K562 (cell line): ENCODE results near the gene CMIP. TPM values are rescaled to one million over a fixed set of nuclear protein-coding genes. Genes with fewer than 3 reads are reported as not detected.

ENCODE experiments used
- ATF3 ChIP-seq, 2 experiments: fragments of 450-650 bp in 1 of 2; sonication (generic) in 1 of 2; formaldehyde crosslinking in 1 of 2; IDR thresholded peaks in 1 of 2; conservative IDR thresholded peaks in 1 of 2; 2 replicates each; pipeline versions ENCODE4 v1.6.1 to v1.8.1; 2016 to 2023; ENCODE audit warnings: mild to moderate bottlenecking in 2 of 2, moderate library complexity in 2 of 2, inconsistent platforms in 1 of 2, missing genetic modification reagents in 1 of 2
- CHD2 ChIP-seq: IDR thresholded peaks from 2 replicates; pipeline ENCODE4 v1.6.1; 2011; ENCODE audit warnings: low read depth, low read length
- GTF2A2 ChIP-seq: IDR thresholded peaks from 2 replicates; pipeline ENCODE4 v1.6.1; 2016; ENCODE audit warnings: mild to moderate bottlenecking, missing genetic modification characterization, missing compliant biosample characterization
- HCFC1 ChIP-seq: IDR thresholded peaks from 2 replicates; pipeline ENCODE4 v1.6.1; 2012; ENCODE audit warnings: low read depth, low read length, improper control_type of control experiment
- HIVEP1 ChIP-seq: fragments of 250-450 bp; sonication (Bioruptor Pico); IDR thresholded peaks from 2 replicates; pipeline ENCODE4 v1.4.0; 2020; ENCODE audit warnings: mild to moderate bottlenecking
- JUN ChIP-seq, 2 experiments: sonication (generic) in 1 of 2; formaldehyde crosslinking in 1 of 2; IDR thresholded peaks; 2 replicates each; pipeline versions ENCODE4 v1.6.1 to v1.8.0; 2012 to 2022; ENCODE audit warnings: borderline replicate concordance in 2 of 2, mild to moderate bottlenecking in 2 of 2, improper control_type of control experiment in 1 of 2, low read depth in 1 of 2, low read length in 1 of 2, missing genetic modification reagents in 1 of 2
- KLF1 ChIP-seq: fragments of 450-650 bp; IDR thresholded peaks from 2 replicates; pipeline ENCODE4 v1.6.1; 2016; ENCODE audit warnings: missing genetic modification characterization, missing compliant biosample characterization
- KLF10 ChIP-seq: fragments of 250-450 bp; sonication (Bioruptor Pico); IDR thresholded peaks from 2 replicates; pipeline ENCODE4 v1.6.1; 2021; ENCODE audit warnings: matching md5 sums
- L3MBTL2 ChIP-seq: fragments of 450-650 bp; IDR thresholded peaks from 2 replicates; pipeline ENCODE4 v1.6.1; 2016; ENCODE audit warnings: mild to moderate bottlenecking, moderate library complexity
- MAFG ChIP-seq: fragments of 450-650 bp; conservative IDR thresholded peaks from 2 replicates; pipeline ENCODE4 v1.6.1; 2016; ENCODE audit warnings: missing genetic modification characterization, missing compliant biosample characterization
- MNT ChIP-seq, 2 experiments: fragments of 450-650 bp; conservative IDR thresholded peaks; 2 replicates each; pipeline ENCODE4 v1.6.1; 2017; ENCODE audit warnings: mild to moderate bottlenecking in 2 of 2, moderate library complexity in 2 of 2
- NCOA1 ChIP-seq: fragments of 450-650 bp; IDR thresholded peaks from 2 replicates; pipeline ENCODE4 v1.6.1; 2016; ENCODE audit warnings: low read depth
- NCOR1 ChIP-seq: fragments of 450-650 bp; IDR thresholded peaks from 2 replicates; pipeline ENCODE4 v1.6.1; 2016; ENCODE audit warnings: mild to moderate bottlenecking, moderate library complexity
- NFATC3 ChIP-seq: fragments of 450-650 bp; IDR thresholded peaks from 2 replicates; pipeline ENCODE4 v1.6.1; 2017; ENCODE audit warnings: mild to moderate bottlenecking
- PBX2 ChIP-seq, 2 experiments: IDR thresholded peaks in 1 of 2; conservative IDR thresholded peaks in 1 of 2; 2 replicates each; pipeline ENCODE4 v1.6.1; 2016; ENCODE audit warnings: low read depth in 2 of 2, mild to moderate bottlenecking in 1 of 2, missing compliant biosample characterization in 1 of 2, missing genetic modification characterization in 1 of 2, moderate library complexity in 1 of 2
- RAD51 ChIP-seq: fragments of 450-650 bp; IDR thresholded peaks from 2 replicates; pipeline ENCODE4 v1.7.1; 2016; ENCODE audit warnings: low read depth, mild to moderate bottlenecking, borderline replicate concordance
- SIX5 ChIP-seq, 2 experiments: IDR thresholded peaks; 2 replicates each; pipeline ENCODE4 v1.6.1; 2011; ENCODE audit warnings: low read length in 2 of 2, borderline replicate concordance in 1 of 2, low read depth in 1 of 2, mild to moderate bottlenecking in 1 of 2, moderate library complexity in 1 of 2; ENCODE audit not compliant: insufficient read depth in 1 of 2
- SMARCB1 ChIP-seq: IDR thresholded peaks from 2 replicates; pipeline ENCODE4 v1.6.1; 2011; ENCODE audit warnings: improper control_type of control experiment, low read depth; ENCODE audit not compliant: insufficient read length
- TBP ChIP-seq: optimal IDR thresholded peaks from 2 replicates; pipeline ENCODE3; 2011; ENCODE audit warnings: low read depth, low read length, improper control_type of control experiment
- TCFL5 ChIP-seq: fragments of 250-450 bp; sonication (Bioruptor Pico); conservative IDR thresholded peaks from 2 replicates; pipeline ENCODE4 v1.6.1; 2021; ENCODE audit warnings: mild to moderate bottlenecking, moderate library complexity, matching md5 sums
- ZBTB33 ChIP-seq: sonication (generic); formaldehyde crosslinking; IDR thresholded peaks from 2 replicates; pipeline ENCODE4 v1.8.1; 2023; ENCODE audit warnings: mild to moderate bottlenecking, missing genetic modification reagents
- ZZZ3 ChIP-seq: fragments of 450-650 bp; IDR thresholded peaks from 2 replicates; pipeline ENCODE4 v1.6.1; 2016; ENCODE audit warnings: antibody characterized with exemption, mild to moderate bottlenecking, moderate library complexity
- polyA plus RNA-seq, 8 experiments: library from polyadenylated mRNA; depleted of rRNA in 4 of 8; stranded (reverse) in 5 of 8; unstranded in 3 of 8; fragments of >200 nt; fragmentation: Nextera tagmentation in 2 of 8; fragmentation: Illumina TruSeq in 1 of 8; extraction: Ambion mirVana in 2 of 8; extraction: Trizol in 1 of 8; gene quantifications; 2 replicates each; pipeline versions ENCODE4 v1.2.1 to v1.2.3, GENCODE V29; 2011 to 2014; ENCODE audit warnings: inconsistent platforms in 1 of 8, missing spikeins in 1 of 8
- total RNA-seq, 7 experiments: library from RNA; depleted of rRNA in 6 of 7; stranded (reverse); fragments of >200 nt in 6 of 7; fragmentation: Illumina TruSeq in 2 of 7; extraction: Trizol in 2 of 7; gene quantifications; 2 replicates each; pipeline versions ENCODE4 v1.2.1 to v1.2.3, GENCODE V29; 2011 to 2021; ENCODE audit warnings: low replicate concordance in 1 of 7

The CMIP gene
- total and polyA plus RNA-seq, 9 of the 15 experiments (the other 6 are each of a cell fraction or from before 2014, with no cell fraction given) = 0.94 to 82.5 (median 10.3) TPM

GRCh38 chr16:81615411-81615810 is 170.8 kb downstream of the CMIP start (continued):
- no peak for TF ChIP-seq PBX2 (CRISPR knock-in tag; IDR thresholded peaks at IDR 0.05; ENCODE audit: low read depth)
- TF ChIP-seq PBX2 (tag; conservative IDR thresholded peaks at IDR 0.05; ENCODE audit: low read depth) = no peak
- no peak for TF ChIP-seq ZBTB33 (CRISPR knock-in tag)
- no peak for TF ChIP-seq ZZZ3
- no peak for TF ChIP-seq GTF2A2 (tag)
- no peak for TF ChIP-seq SIX5 (IDR thresholded peaks at IDR 0.05; ENCODE audit: borderline replicate concordance in 1 of 2, insufficient read depth in 1 of 2, low read depth in 1 of 2, low read length in 2 of 2)
- TF ChIP-seq SMARCB1 = no peak
- no peak for TF ChIP-seq CHD2
- TF ChIP-seq MNT (conservative IDR thresholded peaks at IDR 0.05) = no peak
- TF ChIP-seq HIVEP1 (CRISPR knock-in tag) = no peak
- TF ChIP-seq NCOA1 = no peak
- TF ChIP-seq HCFC1 = no peak
- TF ChIP-seq L3MBTL2 = no peak
- no peak for TF ChIP-seq NFATC3
- no peak for TF ChIP-seq RAD51
- TF ChIP-seq ATF3 (IDR thresholded peaks at IDR 0.05) = no peak
- no peak for TF ChIP-seq ATF3 (CRISPR knock-in tag; conservative IDR thresholded peaks at IDR 0.05)
- no peak for TF ChIP-seq JUN (IDR thresholded peaks at IDR 0.05; ENCODE audit: borderline replicate concordance, low read depth, low read length)
- no peak for TF ChIP-seq JUN (CRISPR knock-in tag; IDR thresholded peaks at IDR 0.05; ENCODE audit: borderline replicate concordance)
- no peak for TF ChIP-seq KLF1 (tag)
- no peak for TF ChIP-seq TCFL5 (CRISPR knock-in tag)
- TF ChIP-seq TBP = no peak
- no peak for TF ChIP-seq MAFG (tag)
- no peak for TF ChIP-seq KLF10 (CRISPR knock-in tag)
- TF ChIP-seq NCOR1 = no peak
